HG03064 (cell line): ENCODE measurements around the gene ZNF292.
"Not testable (repeated sequence)": the region's sequence is repeated elsewhere in the genome, so short reads cannot be mapped to it uniquely, and the experiment has no call there.

Experiments used
- ATAC-seq: cut with Tn5 transposase; IDR thresholded peaks from one replicate; pipeline ENCODE4 v1.9.1; 2021; ENCODE audit warnings: low read depth; ENCODE audit not compliant: unreplicated experiment

Gene ZNF292

GRCh38 chr6:87154993-87155841, at the start of gene ZNF292:
Gene ZNF292 (plus strand): TSS chr6:87155565. CDS start chr6:87155592, 27 bp downstream.
- ATAC-seq, result peak; percentile 64

GRCh38 chr6:87105823-87106222, 49.5 kb upstream of the ZNF292 start:
- no peak for ATAC-seq

DNA sequence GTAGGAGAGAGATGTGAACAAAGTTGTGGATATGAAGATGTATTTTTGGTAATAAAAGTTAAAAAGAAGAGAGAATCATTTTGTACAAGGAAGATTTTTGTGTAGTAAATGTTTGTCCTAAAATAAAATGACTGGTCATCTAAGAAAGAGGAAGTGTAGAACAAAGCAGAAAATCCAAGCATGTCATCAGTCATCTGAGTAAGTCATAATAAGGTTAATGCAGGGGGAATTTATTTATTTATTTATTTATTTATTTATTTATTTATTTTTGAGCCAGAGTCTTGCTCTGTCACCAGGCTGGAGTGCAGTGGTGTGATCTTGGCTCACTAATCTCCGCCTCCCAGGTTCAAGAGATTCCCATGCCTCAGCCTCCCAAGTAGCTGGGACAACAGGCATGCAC, 44.7 kb upstream of the ZNF292 start:
- ATAC-seq, result no peak

DNA sequence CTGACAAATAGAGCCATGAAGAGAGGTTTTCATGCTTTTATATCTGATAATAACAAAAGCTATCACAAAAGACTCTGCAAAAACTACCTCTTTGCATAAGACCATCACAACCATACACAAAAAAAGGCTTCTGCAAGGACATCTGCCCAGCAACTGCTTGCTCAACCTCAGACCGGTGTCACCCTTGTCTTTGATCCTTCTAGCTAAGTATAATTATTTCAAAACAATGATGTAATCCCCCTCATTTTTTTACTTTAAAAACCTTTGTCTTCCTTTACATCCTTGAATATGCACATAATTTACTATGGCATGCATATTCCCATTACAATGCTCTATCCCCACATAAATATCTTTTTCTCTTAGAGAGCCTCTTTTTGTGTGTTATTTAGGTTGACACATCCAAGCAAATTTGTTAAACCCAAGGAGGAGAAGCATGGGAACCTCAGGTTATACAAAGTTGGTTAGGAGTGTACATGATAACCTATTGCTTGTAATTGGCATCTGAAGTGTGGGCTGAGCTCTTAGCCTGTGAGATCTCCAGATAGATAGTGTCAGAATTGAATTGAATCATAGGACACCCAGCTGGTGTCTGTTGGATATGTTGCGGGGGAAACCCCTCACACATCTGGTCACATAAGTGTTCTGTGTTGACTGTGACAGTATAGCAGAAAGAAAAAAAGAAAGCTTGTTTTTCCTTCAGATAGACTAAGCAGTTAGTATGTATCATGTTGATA, 39.8 kb upstream of the ZNF292 start:
- ATAC-seq, result peak; percentile 92

GRCh38 chr6:87116922-87117321, 38.4 kb upstream of the ZNF292 start:
- ATAC-seq, result no peak

GRCh38 chr6:87118054-87118453, 37.3 kb upstream of the ZNF292 start:
- no peak for ATAC-seq

DNA sequence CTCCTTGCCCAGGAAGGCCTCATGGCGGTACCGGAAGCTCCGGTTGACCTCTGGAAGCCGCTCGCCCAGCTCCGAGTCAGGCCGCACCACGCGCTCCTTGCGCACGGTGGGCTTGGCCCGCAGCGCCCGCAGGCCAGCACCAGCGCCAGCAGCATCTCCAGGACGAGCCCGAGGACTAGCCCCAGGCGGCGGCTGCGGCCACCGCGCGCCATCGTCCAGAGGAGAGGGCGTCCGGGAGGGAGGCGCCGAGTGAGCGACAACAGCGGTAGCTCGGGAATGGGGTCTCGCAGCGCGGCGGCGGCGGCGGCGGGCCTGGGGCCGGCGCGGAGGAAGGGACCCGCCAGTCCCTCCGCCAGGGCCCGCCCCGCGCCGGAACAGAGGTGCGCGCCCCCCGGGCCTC, 32.9 kb upstream of the ZNF292 start:
- ATAC-seq, result no peak

DNA sequence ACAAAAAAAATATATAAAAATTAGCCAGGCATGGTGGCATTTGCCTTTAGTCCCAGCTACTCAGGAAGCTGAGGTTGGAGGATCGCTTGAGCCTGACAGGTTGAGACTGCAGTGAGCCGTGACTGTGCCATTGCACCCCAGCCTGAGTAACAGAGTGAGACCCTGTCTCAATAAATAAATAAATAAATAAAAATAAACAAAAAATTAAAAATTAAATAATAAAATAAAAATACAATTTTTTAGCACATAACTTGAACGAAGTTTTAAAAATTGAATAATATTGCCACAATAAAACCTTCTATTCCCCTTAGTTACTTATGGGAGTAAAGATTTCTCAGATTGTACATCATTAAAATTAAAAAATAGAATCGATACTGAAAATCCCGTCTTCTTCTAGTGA, 31.3 kb upstream of the ZNF292 start:
- no peak for ATAC-seq

GRCh38 chr6:87126501-87126900, 28.9 kb upstream of the ZNF292 start:
- no peak for ATAC-seq

DNA sequence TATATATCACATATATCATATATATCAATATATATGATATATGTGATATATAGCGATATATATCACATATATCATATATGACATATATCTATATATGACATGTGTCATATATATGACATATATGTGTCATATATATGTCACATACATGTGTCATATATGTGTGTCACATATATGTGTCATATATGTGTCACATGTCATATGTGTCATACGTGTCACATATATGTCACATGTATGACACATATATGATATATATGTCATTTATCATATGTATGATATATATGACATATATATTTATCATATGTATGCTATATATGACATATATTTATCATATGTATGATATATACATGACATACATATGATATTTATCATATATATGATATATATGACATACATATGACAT, 27.6 kb upstream of the ZNF292 start:
- ATAC-seq, result no peak

- ATAC-seq, result no peak
Observed at GRCh38 chr6:87136963-87137362, 18.4 kb upstream of the ZNF292 start.

DNA sequence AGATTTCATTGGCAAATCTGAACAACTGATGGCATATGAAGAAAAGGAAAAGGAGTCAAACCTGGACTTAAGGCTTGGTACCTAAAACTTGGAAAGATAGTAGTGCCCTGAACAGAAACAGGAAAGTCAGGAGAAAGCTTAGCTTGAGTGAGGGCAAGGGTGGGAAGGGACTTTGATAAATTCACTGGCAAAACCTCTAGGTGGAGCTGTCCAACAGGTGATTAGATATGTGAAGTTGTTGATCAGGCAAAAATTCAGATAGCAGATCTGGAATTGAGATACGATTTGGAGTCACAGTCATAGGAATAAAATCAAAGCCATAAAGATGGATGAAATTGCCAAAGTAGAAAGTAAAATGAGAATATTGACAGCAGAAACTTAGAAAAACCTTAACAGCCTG, 16.1 kb upstream of the ZNF292 start:
- ATAC-seq, result no peak

DNA sequence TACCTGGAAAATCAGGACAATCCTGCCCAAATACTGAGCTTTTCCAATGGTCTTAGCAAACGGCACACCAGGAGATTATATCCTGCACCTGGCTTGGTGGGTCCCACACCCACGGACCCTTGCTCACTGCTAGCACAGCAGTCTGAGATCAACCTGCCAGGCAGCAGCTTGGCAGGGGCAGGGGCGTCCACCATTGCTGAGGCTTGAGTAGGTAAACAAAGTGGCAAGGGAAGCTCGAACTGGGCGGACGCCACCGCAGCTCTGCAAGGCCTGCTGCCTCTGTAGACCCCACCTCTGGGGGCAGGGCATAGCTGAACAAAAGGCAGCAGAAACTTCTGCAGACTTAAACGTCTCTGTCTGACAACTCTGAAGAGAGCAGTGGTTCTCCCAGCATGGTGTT, 15.4 kb upstream of the ZNF292 start:
- not testable (repeated sequence) for ATAC-seq

DNA sequence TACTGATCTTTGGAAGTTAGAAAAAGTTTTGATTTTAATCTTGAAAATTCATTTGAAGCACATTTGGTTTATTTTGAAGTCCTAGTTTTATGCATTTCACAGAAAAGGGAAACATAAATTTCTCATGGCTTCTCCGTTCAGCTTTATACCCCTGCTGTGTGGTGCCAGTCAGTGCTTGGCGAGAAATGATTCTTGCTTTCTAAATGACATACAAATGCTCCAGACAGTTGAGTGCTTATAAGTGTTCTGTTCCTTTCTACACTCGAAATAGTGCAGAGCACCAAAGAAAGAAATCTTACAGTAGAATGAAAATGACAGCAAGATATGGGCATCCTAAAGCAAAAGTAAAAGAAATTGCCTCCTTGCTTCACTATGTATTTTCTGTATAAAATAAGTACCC, 9.0 kb upstream of the ZNF292 start:
- no peak for ATAC-seq

GRCh38 chr6:87150406-87150805, 5.0 kb upstream of the ZNF292 start:
- no peak for ATAC-seq

DNA sequence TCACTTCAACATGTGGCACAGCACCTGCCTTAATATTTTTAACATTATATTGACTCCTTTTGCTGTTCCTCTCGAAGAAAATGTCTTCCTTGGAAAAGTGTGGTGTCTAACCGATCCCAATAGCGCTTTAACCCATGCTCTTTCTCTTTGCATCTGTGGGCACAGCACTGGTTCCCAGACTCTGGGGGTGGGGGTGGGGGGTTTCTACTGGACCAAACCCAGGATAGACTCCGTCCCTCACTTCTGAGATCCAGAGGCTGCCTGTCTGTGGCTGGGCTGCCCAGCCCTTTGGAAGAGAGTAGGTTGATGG, 3.9 kb upstream of the ZNF292 start:
- no peak for ATAC-seq

GRCh38 chr6:87151781-87152525, 3.4 kb upstream of the ZNF292 start:
- ATAC-seq, result peak; percentile 31

DNA sequence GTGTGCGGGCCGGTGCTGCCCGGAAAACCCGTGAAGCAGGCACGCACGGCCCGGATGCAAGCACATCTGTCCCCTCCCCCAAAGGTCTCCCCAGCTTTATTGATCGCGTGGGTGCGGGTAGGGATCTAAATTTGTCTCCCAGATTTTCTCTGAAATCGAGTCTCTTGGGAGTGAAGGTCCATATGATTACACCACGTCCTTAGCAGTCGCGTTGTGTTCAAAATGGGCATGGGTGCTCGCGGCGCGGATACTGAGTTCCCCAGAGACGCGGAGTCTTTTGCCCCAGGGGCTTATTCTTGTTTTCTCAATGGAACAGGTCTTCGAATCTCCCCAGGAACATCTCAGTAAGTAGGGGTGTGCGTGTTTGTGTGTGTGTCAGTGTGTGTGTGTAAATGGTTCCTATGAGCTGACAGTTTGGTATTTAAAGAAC, 2.8 kb upstream of the ZNF292 start:
- ATAC-seq, result no peak

- peak; percentile 0 for ATAC-seq
Observed at GRCh38 chr6:87154641-87154992, 748 bp upstream of the ZNF292 start.

DNA sequence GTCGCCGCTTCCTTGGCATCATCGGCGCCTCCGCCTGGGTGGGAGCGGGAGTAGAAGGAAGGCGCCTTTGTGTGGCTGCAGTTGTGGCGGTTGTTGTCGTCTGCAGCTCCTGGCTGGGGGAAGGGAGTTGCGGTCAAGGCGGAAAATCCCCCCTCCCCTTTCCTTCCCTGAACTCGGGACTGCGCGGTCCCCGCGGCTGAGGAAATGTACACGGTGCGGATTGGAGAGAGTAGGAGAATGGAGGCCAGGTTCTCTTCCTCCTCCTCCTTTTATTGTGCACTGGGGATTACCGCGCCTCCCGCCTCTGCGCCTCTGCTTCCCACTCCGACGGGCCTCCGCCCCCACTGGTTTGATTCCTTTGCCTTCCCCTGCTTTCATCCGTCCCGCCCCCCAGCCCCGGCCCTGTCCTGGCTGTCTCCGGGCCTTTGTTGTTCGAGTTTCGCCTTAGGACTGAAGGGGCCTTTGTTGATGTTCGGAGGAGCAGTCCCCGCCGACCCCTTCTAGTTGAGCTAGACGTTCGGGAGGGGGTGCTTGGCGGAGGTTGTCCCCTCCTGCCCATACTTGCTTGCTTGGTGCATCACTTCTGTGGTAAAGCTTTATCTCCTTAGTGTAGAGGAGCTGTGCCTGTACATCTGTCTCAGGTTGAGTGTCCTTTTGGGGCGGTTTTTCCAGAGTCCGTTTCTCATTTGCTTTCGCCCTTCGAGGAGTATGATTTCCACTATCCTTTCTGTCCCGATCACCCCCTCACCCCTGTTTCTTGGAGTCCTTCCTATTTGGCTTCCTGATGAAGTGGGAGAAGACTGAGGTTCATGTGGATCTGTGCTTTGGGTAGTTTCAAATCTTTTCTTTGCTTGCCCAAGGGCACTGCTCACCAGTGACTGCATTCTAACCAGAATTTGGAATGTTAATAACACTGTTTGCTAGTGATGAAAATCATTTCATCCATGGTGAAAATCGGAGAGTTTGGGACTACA, 764 bp downstream of the ZNF292 start:
- ATAC-seq, result no peak
